Thyroid gland (tissue), 4 donors: ENCODE measurements around the gene ARL10.

Experiments used
- CTCF ChIP-seq, 6 experiments: fragments of 200-600 bp in 3 of 6; fragments of 450-650 bp in 3 of 6; sonication (generic) in 3 of 6; IDR thresholded peaks; one replicate each; pipeline ENCODE4 v1.5.1; 2016 to 2019; ENCODE audit warnings: antibody characterized with exemption in 6 of 6, mild to moderate bottlenecking in 2 of 6, inconsistent platforms in 1 of 6, moderate library complexity in 1 of 6
- POLR2A ChIP-seq, 2 donors: fragments of 450-650 bp; IDR thresholded peaks; one replicate each; pipeline ENCODE4 v1.6.1; 2017; ENCODE audit warnings: antibody characterized with exemption in 2 of 2, mild to moderate bottlenecking in 2 of 2, moderate library complexity in 1 of 2

- TF ChIP-seq CTCF (IDR thresholded peaks at IDR 0.05) (no peak), POLR2A (IDR thresholded peaks at IDR 0.05) (no peak)
Observed at GRCh38 chr5:176407456-176408251, 42.4 kb downstream of the ARL10 start.
